H1 (cell line): ENCODE measurements around the gene ITPKB.

Experiments used
- CHD2 ChIP-seq: IDR thresholded peaks from 2 replicates; pipeline ENCODE4 v1.6.1; 2012; ENCODE audit warnings: low read length, improper control_type of control experiment
- CREB1 ChIP-seq: IDR thresholded peaks from 2 replicates; pipeline ENCODE4 v1.6.1; 2012; ENCODE audit warnings: inconsistent platforms
- EZH2 ChIP-seq: fragments of 200-600 bp; sonication (generic); IDR thresholded peaks from 2 replicates; pipeline ENCODE4 v1.7.1; 2012; ENCODE audit warnings: low read depth, mild to moderate bottlenecking, moderate library complexity, low read length, inconsistent platforms; ENCODE audit not compliant: severe bottlenecking
- GABPA ChIP-seq: IDR thresholded peaks from 2 replicates; pipeline ENCODE4 v1.6.1; 2011; ENCODE audit warnings: mild to moderate bottlenecking, low read length, moderate library complexity, borderline replicate concordance; ENCODE audit not compliant: insufficient read depth
- SIRT6 ChIP-seq: IDR thresholded peaks from one replicate; pipeline ENCODE4 v1.7.1; 2012; ENCODE audit warnings: low read length, inconsistent platforms
- ZNF274 ChIP-seq: IDR thresholded peaks from 2 replicates; pipeline ENCODE4 v1.7.0; 2012; ENCODE audit warnings: low read length, borderline replicate concordance; ENCODE audit errors: extremely low read depth
- TF ChIP-seq, protein P1 (sequence below): IDR thresholded peaks from 2 replicates; pipeline ENCODE4 v1.6.1; 2012; ENCODE audit warnings: inconsistent platforms
- TF ChIP-seq, protein P2 (sequence below), 3 experiments: IDR thresholded peaks; 1 replicate in 2 of 3; 2 replicates in 1 of 3; pipeline versions ENCODE4 v1.5.1 to v1.6.1; 2011; ENCODE audit warnings: low read length in 3 of 3, mild to moderate bottlenecking in 3 of 3, inconsistent platforms in 2 of 3, low read depth in 1 of 3, moderate library complexity in 1 of 3; ENCODE audit not compliant: insufficient read depth in 1 of 3; ENCODE audit errors: control extremely low read depth in 1 of 3
- TF ChIP-seq, protein P3 (sequence below): IDR thresholded peaks from 2 replicates; pipeline ENCODE4 v1.6.1; 2011; ENCODE audit warnings: low read length, improper control_type of control experiment

DNA sequence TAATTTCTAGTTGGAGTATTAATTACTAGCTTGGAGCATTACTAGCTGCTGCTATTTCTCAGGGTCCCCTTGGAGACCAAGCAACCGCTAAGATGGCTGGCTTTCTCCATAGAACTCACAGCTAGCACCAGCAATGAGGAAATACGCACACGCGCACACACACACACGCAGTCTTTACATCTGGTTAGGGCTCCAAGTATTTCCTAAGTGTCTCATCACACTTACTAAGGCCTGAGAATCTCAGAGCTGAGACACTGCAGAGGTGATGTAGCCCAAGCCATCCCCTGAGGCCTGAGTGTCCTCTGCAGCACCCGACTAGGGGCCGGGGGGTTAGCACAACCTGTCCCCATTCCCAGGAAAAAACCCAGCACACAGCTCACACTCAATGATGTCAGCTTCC is 42.5 kb downstream of the ITPKB start:
- TF ChIP-seq, protein P1, sequence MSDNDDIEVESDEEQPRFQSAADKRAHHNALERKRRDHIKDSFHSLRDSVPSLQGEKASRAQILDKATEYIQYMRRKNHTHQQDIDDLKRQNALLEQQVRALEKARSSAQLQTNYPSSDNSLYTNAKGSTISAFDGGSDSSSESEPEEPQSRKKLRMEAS, result no peak
- TF ChIP-seq, protein P2, sequence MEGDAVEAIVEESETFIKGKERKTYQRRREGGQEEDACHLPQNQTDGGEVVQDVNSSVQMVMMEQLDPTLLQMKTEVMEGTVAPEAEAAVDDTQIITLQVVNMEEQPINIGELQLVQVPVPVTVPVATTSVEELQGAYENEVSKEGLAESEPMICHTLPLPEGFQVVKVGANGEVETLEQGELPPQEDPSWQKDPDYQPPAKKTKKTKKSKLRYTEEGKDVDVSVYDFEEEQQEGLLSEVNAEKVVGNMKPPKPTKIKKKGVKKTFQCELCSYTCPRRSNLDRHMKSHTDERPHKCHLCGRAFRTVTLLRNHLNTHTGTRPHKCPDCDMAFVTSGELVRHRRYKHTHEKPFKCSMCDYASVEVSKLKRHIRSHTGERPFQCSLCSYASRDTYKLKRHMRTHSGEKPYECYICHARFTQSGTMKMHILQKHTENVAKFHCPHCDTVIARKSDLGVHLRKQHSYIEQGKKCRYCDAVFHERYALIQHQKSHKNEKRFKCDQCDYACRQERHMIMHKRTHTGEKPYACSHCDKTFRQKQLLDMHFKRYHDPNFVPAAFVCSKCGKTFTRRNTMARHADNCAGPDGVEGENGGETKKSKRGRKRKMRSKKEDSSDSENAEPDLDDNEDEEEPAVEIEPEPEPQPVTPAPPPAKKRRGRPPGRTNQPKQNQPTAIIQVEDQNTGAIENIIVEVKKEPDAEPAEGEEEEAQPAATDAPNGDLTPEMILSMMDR (IDR thresholded peaks at IDR 0.05; ENCODE audit: control extremely low read depth in 1 of 3, insufficient read depth in 1 of 3, low read depth in 1 of 3, low read length in 3 of 3), result no peak
- TF ChIP-seq, protein P3, sequence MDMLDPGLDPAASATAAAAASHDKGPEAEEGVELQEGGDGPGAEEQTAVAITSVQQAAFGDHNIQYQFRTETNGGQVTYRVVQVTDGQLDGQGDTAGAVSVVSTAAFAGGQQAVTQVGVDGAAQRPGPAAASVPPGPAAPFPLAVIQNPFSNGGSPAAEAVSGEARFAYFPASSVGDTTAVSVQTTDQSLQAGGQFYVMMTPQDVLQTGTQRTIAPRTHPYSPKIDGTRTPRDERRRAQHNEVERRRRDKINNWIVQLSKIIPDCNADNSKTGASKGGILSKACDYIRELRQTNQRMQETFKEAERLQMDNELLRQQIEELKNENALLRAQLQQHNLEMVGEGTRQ, result no peak
- TF ChIP-seq CREB1 (no peak), ZNF274 (no peak), SIRT6 (no peak), EZH2 (no peak), GABPA (no peak), CHD2 (no peak)
